SK-N-SH treated with all-trans-retinoic acid at 6 μM for 48 hours (cell line): Measurements from ENCODE around the gene SORD.
A peak's percentile ranks its signal among the peaks of the same experiment; 100 is the strongest.

ENCODE experiments used
- ATAC-seq: fragments of 200-7000 bp; cut with Tn5 transposase; 3 replicates; pipeline ENCODE4 v1.9.1; 2020; ENCODE audit warnings: mild to moderate bottlenecking, moderate library complexity
- ARNTL ChIP-seq: fragments of 450-650 bp; formaldehyde crosslinking; IDR thresholded peaks from 2 replicates; pipeline ENCODE4 v1.5.0; 2020; ENCODE audit warnings: low read depth, mild to moderate bottlenecking, moderate library complexity, borderline replicate concordance
- CREB5 ChIP-seq: fragments of 250-450 bp; sonication (Bioruptor Pico); IDR thresholded peaks from 2 replicates; pipeline ENCODE4 v1.5.1; 2020; ENCODE audit warnings: low read depth, mild to moderate bottlenecking, moderate library complexity
- CSDC2 ChIP-seq: fragments of 250-450 bp; sonication (Bioruptor Pico); IDR thresholded peaks from 2 replicates; pipeline ENCODE4 v1.5.0; 2020; ENCODE audit warnings: mild to moderate bottlenecking, moderate library complexity
- CSRNP3 ChIP-seq: fragments of 250-450 bp; sonication (Bioruptor Pico); IDR thresholded peaks from 2 replicates; pipeline ENCODE4 v1.5.1; 2021; ENCODE audit warnings: mild to moderate bottlenecking, moderate library complexity
- ESRRG ChIP-seq: fragments of 250-450 bp; sonication (Bioruptor Pico); IDR thresholded peaks from 2 replicates; pipeline ENCODE4 v1.6.1; 2021; ENCODE audit warnings: mild to moderate bottlenecking
- GLIS3 ChIP-seq: fragments of 250-450 bp; sonication (Bioruptor Pico); IDR thresholded peaks from 2 replicates; pipeline ENCODE4 v1.5.0; 2020; ENCODE audit warnings: mild to moderate bottlenecking, moderate library complexity
- OSR1 ChIP-seq: fragments of 250-450 bp; sonication (Bioruptor Pico); IDR thresholded peaks from 2 replicates; pipeline ENCODE4 v1.8.0; 2022; ENCODE audit warnings: moderate library complexity, mild to moderate bottlenecking, inconsistent platforms
- PATZ1 ChIP-seq: fragments of 250-450 bp; sonication (Bioruptor Pico); IDR thresholded peaks from 2 replicates; pipeline ENCODE4 v1.8.0; 2020; ENCODE audit warnings: mild to moderate bottlenecking, moderate library complexity, borderline replicate concordance
- POU6F1 ChIP-seq: fragments of 250-450 bp; sonication (Bioruptor Pico); IDR thresholded peaks from 2 replicates; pipeline ENCODE4 v1.8.0; 2021; ENCODE audit warnings: low read depth, mild to moderate bottlenecking, moderate library complexity, borderline replicate concordance
- PPARA ChIP-seq: fragments of 250-450 bp; sonication (Bioruptor Pico); IDR thresholded peaks from 2 replicates; pipeline ENCODE4 v1.5.0; 2020; ENCODE audit warnings: mild to moderate bottlenecking, borderline replicate concordance
- TCF4 ChIP-seq: fragments of 250-450 bp; sonication (Bioruptor Pico); IDR thresholded peaks from 2 replicates; pipeline ENCODE4 v1.8.0; 2021; ENCODE audit warnings: mild to moderate bottlenecking, moderate library complexity, borderline replicate concordance
- TOX ChIP-seq: fragments of 250-450 bp; sonication (Bioruptor Pico); IDR thresholded peaks from 2 replicates; pipeline ENCODE4 v1.8.0; 2021; ENCODE audit warnings: mild to moderate bottlenecking, moderate library complexity, borderline replicate concordance
- ZC3H10 ChIP-seq: fragments of 250-450 bp; sonication (Bioruptor Pico); IDR thresholded peaks from 2 replicates; pipeline ENCODE4 v1.5.1; 2021; ENCODE audit warnings: mild to moderate bottlenecking, moderate library complexity
- ZFP3 ChIP-seq: fragments of 250-450 bp; sonication (Bioruptor Pico); IDR thresholded peaks from 2 replicates; pipeline ENCODE4 v1.5.0; 2020; ENCODE audit warnings: mild to moderate bottlenecking, moderate library complexity
- ZFP30 ChIP-seq: fragments of 450-650 bp; formaldehyde crosslinking; IDR thresholded peaks from 2 replicates; pipeline ENCODE4 v1.5.0; 2022; ENCODE audit warnings: mild to moderate bottlenecking, moderate library complexity
- ZNF565 ChIP-seq: fragments of 450-650 bp; formaldehyde crosslinking; conservative IDR thresholded peaks from 2 replicates; pipeline ENCODE4 v1.5.0; 2020; ENCODE audit warnings: low read depth, mild to moderate bottlenecking, moderate library complexity
- ZNF70 ChIP-seq: fragments of 450-650 bp; formaldehyde crosslinking; IDR thresholded peaks from 2 replicates; pipeline ENCODE4 v1.5.0; 2020; ENCODE audit warnings: mild to moderate bottlenecking, moderate library complexity
- ZNF8 ChIP-seq: fragments of 450-650 bp; formaldehyde crosslinking; IDR thresholded peaks from 2 replicates; pipeline ENCODE4 v1.5.0; 2020; ENCODE audit warnings: mild to moderate bottlenecking, moderate library complexity

SORD gene

GRCh38 chr15:45117308-45118130 is 94.5 kb downstream of the SORD start:
- no peak for TF ChIP-seq ARNTL
- TF ChIP-seq POU6F1 (CRISPR knock-in tag) = no peak
- no peak for TF ChIP-seq CSRNP3 (CRISPR knock-in tag)
- TF ChIP-seq OSR1 (CRISPR knock-in tag) = no peak

GRCh38 chr15:45118131-45118588 is 95.2 kb downstream of the SORD start:
- TF ChIP-seq PATZ1 (CRISPR knock-in tag) (no peak), ZNF565 (CRISPR knock-in tag) (no peak), ZFP30 (CRISPR knock-in tag) (no peak), ZNF8 (CRISPR knock-in tag) (no peak), TCF4 (CRISPR knock-in tag) (no peak), GLIS3 (CRISPR knock-in tag) (no peak), PPARA (CRISPR knock-in tag) (no peak), ZNF70 (CRISPR knock-in tag) (no peak), ESRRG (CRISPR knock-in tag) (no peak), ZC3H10 (no peak), ZFP3 (no peak), ARNTL (no peak), CREB5 (CRISPR knock-in tag) (no peak), TOX (CRISPR knock-in tag) (no peak), POU6F1 (CRISPR knock-in tag) (no peak), OSR1 (CRISPR knock-in tag) (no peak)
- ATAC-seq = peak; percentile 99

More at GRCh38 chr15:45117308-45118130, 94.5 kb downstream of the SORD start:
- peak; percentile 49 for ATAC-seq

- ATAC-seq = no peak
- no peak for TF ChIP-seq ZFP30 (CRISPR knock-in tag)
- no peak for TF ChIP-seq TOX (CRISPR knock-in tag)
- no peak for TF ChIP-seq TCF4 (CRISPR knock-in tag)
- TF ChIP-seq ZFP3 = no peak
Measured at GRCh38 chr15:45118996-45119395, 96.0 kb downstream of the SORD start.

- ATAC-seq = no peak
- no peak for TF ChIP-seq CSDC2 (CRISPR knock-in tag)
- TF ChIP-seq CREB5 (CRISPR knock-in tag) = no peak
- no peak for TF ChIP-seq ESRRG (CRISPR knock-in tag)
- TF ChIP-seq ZNF565 (CRISPR knock-in tag) = no peak
- no peak for TF ChIP-seq GLIS3 (CRISPR knock-in tag)
- TF ChIP-seq TCF4 (CRISPR knock-in tag) = no peak
Measured at GRCh38 chr15:45120081-45120972, 97.3 kb downstream of the SORD start.
